PC-9 (cell line): ENCODE measurements around the gene RFWD3.

ENCODE experiments used
- EZH2 ChIP-seq: fragments of 200-600 bp; sonication (generic); IDR thresholded peaks from 2 replicates; pipeline ENCODE4 v1.8.0; 2017; ENCODE audit warnings: antibody characterized with exemption, low read depth
- TF ChIP-seq, protein P1 (sequence below): fragments of 200-600 bp; sonication (generic); conservative IDR thresholded peaks from 2 replicates; pipeline ENCODE4 v1.6.1; 2017; ENCODE audit warnings: mixed run types, antibody characterized with exemption, mild to moderate bottlenecking, moderate library complexity

DNA sequence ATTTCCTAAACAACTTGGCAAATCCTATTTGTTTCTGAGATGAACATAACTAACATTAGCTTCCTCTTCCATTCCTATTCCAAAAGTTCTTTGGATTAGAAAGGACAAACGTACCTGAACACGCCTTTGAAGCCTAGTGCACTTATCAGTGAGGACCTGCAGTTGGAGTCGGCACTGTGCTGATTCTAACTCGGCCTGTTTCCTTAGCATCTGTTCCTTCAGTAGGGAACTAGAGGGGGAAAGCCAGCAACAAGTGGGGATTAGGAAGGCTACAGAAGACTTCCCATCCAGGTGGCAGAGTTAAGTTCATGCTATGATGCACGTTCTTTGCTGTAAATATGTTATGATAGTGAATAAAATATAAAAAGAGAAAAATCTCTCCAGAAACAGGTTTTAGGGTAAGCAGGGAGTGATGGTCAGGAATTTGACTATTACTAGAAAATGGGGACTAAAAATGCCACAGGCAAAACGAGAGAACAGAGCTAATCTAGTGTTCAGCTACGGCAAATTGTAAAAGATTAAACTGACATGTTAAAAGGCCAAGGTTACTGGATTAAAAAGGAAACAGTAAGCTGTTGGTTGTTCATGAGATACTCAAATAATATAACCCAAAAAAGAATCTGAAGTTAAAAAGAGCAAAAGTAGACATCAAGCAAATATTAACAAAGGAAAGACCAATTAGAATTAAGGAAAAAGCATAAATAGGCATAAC lies 28.8 kb downstream of the RFWD3 start:
- TF ChIP-seq EZH2 = no peak
- TF ChIP-seq, protein P1, sequence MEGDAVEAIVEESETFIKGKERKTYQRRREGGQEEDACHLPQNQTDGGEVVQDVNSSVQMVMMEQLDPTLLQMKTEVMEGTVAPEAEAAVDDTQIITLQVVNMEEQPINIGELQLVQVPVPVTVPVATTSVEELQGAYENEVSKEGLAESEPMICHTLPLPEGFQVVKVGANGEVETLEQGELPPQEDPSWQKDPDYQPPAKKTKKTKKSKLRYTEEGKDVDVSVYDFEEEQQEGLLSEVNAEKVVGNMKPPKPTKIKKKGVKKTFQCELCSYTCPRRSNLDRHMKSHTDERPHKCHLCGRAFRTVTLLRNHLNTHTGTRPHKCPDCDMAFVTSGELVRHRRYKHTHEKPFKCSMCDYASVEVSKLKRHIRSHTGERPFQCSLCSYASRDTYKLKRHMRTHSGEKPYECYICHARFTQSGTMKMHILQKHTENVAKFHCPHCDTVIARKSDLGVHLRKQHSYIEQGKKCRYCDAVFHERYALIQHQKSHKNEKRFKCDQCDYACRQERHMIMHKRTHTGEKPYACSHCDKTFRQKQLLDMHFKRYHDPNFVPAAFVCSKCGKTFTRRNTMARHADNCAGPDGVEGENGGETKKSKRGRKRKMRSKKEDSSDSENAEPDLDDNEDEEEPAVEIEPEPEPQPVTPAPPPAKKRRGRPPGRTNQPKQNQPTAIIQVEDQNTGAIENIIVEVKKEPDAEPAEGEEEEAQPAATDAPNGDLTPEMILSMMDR = no peak
